HL-60/S4 (cell line): ENCODE data around the gene TRIM17.

Experiments used
- in situ Hi-C: fragments of 300-500 bp; cut with MboI; formaldehyde crosslinking; loops from 2 replicates; pipeline ENCODE4 v1.14.3; 2022; ENCODE audit warnings: low sequenced_read_pairs

Gene TRIM17

DNA sequence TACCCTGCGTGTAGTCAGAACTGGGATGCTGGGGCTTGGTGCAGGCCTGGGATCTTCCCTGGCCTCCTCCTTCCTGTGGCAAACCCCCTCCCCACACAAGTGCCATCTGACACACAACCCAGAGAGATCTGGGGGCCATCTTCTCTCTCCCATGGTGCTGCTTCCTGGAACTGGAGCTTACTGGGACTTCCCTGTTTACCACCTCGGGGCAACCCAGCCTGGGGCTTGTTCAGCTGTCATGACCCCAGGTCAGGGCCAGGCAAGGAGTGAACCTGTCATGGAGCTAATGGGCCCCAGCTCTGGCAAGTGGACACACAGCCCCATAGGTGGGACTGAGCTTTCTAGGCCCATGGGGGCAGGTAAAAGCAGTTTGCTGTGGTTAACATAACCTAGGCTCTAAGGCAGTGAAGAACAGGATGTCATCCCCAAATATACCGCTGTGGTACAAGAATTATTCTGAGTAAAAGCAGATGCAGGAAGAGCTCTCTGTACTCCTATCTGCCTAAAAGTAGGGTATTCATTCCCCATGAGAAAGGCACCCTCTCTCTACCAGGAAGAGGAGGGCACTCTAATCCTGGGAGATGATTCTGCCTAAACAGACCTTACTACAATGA is 12.4 kb downstream of the TRIM17 start:
- in situ Hi-C loops = no loop called here

DNA sequence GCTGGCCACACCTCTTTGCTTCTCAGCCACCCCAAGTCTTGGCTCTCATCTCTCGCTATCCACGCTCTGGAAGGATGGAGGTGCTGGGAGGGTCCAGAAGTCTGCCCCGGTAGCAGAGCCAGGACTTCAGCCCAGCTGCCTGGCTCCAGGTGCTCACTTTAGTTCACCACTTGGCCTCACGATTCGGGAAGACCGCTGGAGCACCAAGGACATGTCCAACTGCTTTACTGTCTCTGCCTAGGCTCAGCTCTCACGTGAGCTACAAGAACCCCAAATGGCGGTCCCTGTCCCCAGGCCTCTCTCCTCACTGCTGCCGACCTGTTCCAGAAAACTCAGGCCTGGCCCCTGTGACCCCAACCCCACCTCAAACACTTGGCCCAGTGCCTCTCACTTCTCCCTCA is 13.4 kb downstream of the TRIM17 start:
- in situ Hi-C loops = no loop called here

DNA sequence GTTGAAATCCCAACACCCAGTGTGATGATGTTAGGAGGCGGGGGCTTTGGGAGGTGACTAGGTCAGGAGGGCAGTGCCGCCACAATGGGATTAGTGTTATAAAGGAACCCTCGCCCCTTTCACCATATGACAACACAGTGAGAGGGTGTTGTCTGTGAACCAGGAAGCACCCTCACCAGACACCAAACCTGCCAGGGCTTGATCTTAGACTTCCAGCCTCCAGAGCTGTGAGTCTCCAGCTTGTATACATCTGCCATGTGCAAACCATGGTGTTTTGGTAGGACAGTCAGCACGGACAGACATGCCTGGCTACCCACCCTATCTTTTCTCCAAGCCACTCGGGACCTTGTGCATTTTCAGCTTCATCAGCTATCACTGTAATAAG is 14.0 kb downstream of the TRIM17 start:
- in situ Hi-C loops = no loop called here

DNA sequence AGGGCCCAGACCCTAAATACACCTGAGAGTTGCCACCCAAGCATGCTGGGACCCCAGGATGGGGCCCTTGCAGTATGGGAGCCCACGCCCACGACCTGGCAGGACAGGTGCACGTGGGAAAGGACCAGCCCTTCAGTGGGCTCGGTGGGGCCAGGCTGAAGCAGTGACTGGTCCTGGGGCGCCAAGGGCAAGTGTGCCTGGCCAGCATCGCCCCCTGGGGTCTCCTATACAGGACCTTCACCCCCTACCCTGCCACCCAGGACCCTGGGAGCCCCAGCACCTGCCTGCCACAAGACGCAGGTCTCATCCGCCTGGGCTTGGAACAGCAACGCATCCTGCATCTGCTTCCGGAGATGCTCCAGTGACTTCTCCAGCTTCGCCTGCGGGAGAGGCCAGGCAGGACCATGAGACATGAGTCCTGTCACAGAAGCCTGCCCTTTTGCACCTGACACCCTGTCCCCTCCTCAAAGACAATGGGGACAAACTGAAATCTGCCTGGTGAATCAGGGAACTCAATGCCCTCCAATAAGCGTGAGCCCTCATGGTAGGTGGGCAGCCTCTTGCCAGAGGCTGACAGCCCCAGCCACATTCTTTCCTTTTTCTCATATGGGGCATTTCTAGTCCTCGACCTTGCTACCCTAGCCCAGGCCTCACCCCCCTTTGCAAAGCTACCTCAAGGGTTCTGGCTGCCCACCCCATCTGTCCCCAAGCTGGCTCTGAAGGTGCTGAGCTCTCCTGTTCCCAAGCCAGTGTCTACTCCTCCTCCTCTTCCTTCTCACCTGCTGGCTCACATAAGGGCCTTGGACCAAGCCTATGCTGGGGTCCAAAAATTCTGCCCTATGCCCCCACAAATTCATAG is 14.7 kb downstream of the TRIM17 start:
- in situ Hi-C loops = no loop called here

DNA sequence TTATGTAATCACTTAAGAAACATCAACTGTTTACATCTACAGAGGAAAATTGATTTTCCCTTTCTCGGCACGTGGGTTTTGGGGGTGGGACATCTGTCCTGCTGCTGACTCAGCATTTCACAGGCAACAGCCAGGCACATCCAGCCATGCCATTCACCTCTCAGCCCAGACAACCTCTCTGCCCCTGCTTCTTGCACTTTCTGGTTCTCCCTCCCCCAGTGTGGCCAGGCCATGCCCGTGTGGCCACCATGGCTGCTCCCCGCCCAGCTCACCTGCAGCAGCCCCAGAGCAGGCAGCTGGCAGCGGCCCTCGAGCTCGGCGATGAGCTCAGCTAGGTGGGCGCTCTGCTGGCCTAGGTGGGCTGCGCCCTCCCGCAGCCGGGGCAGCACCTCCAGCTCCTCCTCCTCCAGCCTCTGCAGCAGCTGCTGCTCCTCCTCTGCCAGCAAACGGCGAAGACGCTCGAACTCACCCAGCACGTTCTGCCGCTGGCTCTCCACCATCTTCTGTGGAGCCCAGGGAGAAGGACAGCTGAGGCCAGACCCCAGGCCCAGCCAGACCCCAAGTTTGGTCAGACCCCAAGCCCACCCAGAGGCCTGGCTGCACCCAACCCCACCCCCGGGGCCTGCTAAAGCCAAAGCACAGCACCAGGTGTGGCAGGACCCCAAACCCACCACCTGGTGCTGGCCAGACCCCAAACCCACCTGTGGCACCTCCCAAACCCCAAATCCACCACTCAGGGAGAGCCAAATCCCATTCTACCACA is 15.8 kb downstream of the TRIM17 start:
- in situ Hi-C loops = no loop called here

DNA sequence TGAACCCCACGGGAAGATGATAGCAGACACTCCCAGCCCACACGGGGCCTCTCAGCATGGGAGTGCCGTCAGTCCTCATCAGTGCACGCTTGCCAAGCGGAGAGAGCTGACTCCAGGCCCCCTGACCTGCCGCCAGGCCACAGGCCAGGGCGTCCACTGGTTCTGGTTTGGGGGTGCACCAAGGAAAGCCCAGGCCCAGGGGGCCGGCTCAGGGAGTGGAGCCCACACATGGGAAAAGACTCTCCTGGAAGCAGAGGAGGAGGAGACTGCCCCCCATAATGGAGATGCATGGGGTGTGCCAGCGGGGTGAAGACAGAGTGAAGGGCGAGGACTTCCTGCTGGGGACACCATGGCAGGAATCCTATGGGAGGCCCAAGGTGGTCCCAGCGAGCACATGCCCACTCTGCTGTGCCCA is 16.4 kb downstream of the TRIM17 start:
- in situ Hi-C loops = no loop called here

DNA sequence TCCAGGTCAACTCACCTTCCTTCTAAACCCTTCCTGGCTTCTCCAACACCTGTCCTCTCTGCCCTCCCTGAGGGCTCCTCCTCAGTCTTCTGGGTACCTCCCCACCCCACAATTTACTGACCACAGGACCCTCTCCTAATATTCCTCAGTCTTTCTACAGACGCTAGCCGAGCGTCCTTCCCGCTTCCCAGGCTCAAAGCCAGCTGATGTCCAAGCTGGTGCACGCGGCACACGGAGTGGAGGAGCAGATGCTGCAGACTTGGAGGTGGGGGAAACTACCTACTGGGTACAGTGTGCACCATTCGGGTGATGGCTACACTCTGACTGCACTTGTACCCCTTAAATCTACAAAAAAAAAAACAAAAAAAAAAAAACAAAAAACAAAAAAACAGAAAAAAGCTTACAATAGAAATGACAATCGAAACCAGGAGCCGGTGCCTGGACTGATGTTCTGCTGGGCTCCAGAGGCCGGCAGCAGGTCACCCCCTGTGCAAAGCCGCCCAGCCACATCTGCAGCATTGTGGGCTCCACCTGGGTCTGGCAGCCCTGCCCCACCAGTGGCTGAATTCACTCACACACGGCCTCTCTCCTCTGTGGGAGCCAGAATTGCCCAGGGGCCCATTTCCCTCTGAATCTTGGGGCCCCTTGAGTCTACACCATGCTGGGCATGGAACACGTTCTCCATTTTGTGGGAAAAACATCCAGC is 17.0 kb downstream of the TRIM17 start:
- in situ Hi-C loops = no loop called here

DNA sequence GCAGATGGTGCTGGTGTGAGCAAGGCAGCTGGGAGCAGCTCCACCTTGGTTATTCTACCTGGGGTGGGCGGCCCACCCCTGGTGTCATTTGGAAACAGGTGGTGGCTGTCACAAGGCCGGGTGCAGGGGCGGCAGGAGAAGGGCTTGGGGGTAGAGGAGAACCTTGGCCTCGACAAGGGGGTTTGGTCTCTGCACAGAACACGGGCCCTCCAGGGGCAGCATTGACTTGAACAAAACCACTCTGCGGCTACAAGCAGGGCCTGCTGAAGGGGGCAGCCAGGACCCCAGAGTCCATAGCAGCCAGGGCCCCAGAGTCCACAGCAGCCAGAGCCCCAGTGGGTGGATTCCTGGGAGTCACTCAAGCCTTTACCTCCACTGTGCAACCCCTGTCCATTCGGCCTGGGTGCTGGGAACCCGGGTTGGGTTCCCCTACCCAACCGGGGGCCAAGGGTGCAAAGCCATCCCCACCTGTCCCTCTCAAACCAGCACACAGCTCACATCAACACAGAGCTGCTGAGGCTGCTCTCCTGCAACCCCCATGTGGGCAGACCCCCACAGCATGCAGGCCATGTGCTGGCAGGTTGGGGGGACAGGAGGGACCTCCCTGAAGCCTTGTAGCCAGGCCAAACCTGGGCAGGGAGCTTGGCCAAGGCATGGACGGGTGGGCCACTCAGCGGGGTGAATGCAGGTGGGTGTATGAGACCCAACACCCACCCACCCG is 17.8 kb downstream of the TRIM17 start:
- in situ Hi-C loops = no loop called here

DNA sequence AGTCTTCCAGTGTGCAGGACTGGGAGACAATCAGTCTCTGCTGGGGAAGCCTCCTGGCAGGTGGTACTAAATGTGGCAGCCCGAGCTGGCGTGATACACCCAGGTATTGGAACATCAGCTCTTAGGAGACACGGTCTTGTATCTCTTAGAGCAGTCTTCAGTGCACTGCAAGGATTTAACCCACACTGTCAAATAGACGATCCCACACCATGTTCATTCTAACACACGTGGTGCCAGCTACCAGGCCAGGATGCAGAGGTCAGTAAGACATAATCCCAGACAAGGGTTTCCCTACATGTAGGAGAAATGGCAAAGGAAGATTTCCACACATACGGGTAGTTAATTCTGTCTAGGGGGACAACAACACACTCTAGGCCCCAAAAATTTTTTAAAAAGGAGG is 18.7 kb downstream of the TRIM17 start:
- in situ Hi-C loops = no loop called here

DNA sequence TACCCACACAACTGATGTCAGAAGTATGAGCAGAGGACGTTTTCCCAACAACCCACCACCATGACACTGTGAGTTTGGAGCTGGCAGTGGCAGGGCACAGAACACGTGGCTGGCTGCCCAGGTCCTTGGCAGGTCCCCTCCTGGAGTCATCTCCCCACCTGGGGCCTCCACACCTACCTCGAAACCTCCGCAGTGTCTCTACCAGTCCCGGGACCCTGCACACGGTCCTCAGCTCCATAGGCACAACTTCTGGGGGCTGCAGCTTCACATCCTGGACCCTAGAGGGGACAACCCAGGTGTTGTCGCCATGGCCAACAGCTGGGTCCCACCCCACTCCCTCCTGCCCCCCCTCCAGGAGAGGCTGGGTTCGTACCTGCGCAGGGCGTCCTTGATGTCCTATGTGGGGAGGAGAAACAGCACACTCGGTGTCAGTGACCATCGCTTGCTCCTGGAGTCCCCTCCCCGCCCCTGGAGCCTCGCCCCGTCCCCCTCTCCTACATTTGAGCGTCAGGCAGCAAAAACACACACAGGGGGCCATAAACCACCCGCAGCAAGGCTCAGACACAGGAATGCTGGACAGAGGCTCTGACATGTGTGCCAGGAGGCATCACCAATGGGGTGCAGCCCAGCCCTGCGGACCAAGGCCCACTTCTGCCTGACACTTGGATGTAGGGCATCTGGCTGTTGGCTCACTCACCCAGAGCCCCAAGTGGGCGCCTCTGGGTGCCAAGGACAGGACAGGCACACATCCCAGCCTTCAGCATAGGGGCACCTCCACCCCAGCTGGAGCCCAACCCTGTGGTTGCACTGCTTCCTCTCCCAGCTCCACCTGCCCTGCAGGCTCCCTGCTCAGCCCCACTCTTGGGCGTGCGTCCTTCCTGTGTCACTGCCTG is 19.6 kb downstream of the TRIM17 start:
- in situ Hi-C loops = no loop called here

DNA sequence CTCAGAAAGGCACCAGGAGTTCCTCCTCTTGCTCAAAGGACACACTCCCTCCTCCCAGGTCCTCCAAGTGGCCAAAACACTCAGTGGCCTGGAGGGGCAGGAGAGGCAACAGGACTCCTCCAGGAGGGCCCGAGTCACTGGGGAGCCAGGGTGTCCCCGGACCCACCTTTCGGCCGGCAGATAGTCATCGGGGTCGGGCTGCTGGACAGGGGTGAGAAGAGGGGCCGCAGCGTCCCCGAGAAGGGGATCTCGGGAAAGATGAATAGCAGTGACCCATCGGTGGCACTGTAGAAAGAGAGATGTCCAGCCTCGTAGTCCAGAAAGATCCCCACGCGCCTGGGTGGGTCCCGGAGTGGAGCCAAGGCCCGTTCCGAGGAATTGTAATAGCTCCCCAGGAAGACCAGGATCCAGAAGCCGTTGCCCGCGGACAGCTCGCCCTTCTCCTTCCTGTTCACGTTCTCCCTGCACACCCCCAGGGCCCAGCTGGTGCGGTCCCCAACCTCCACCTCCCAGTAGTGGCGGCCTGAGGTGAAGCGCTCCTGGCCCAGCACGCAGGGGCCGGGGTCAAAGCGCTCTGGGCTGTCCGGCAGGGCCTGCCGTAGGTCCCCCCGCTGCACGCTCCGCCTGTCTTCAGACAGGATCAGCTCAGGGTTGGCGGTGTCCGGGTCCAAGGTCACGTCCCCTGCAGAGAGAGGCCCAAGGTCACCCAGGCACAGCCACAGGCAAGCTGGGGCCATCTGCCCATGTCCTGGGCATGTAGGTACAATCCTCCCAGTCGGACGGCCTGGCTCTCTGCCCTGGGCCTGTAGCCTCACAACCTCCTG is 21.9 kb downstream of the TRIM17 start:
- in situ Hi-C loops = no loop called here

DNA sequence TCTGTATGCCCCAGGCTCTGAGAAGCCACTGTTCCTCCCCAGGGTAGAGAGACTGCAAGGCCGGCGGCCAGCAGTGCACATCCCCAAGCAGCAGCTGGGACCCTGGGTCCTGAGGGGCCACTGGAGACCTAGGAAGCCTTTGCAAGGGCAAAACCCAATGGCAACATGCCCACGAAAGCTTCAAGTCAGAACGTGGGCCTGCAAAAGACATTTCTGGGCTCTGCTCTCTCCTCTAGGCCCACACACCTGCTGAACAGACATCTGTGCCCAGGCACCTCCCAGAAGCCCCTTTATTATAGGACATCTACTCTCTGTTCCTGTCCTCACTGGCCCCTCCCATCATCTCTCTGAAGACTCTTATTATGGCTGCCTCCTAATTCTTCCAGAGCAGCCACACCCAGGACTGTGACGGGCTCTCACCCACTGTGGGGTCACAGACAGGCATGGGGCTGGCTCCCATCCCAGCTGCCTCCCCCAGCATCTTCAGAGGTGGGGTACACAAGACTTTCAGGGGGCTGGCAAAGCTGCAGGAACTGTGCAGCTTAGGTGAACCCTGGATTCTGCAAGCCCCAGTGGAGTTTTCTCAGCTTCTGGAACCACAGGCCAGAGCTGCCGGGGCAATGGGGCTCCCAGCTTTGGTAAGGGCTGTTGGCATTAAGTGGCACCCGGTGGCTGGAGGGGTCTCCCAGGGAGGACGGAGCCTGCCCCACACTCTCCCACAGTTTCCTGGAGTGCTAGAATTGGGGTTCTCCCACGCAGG is 22.7 kb downstream of the TRIM17 start:
- in situ Hi-C loops = no loop called here

DNA sequence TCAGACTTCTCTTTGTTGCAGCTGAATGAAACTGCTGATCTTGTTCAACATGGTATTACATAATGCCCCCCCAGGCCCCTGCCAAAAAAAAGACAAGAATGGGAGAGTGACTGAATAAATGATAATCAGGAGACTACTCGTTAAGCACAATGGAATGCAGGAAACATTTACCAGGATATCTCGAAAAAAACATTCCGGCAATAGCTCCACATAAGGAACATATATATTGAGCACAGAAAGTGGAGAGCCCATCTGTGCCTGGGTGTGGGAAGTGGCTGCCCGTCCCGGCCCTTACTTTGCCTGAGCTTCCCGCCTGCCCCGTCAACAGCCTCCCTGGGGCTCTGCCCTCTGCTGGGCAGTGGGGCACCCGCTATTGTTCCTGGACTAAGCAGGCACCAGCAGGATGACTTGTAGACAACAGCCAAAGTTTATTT is 23.4 kb downstream of the TRIM17 start:
- in situ Hi-C loops = no loop called here

DNA sequence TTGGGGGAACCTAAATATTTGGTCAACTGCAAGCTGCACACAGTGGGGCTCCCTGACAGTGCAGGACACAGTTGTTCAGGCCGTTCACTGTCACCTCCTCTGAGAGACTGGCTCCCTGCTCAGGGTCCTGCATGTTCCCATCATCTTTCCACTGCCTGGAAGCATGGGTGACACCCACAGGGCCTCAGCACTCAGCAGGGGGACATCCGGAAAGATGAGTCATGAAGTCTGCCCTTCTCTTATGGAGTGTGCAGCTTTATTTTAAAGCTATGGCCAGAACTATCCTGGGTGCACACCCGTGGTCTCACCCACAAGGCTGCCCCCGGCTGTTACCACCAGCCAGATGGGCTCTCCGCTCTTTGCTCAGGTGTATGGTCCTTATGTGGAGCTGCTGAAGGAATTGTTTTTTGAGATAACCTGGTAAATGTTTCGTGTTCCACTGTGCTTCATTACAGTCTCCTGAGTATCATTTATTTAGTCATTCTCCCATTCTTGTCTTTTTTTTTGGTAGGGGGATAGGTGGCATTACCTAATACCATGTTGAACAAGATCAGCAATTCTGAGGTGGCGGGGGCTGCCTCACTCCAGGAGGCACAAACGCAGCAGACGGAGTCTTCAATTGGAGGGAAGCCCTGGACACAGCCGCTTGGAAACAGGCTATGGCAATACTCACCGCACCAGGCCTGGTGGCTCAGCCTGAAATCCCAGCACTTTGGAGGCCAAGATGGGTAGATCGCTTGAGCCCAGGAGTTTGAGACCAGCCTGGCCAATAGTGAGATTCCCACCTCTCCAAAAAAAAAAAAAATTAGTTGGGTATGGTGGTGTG is 24.3 kb downstream of the TRIM17 start:
- in situ Hi-C loops = no loop called here

DNA sequence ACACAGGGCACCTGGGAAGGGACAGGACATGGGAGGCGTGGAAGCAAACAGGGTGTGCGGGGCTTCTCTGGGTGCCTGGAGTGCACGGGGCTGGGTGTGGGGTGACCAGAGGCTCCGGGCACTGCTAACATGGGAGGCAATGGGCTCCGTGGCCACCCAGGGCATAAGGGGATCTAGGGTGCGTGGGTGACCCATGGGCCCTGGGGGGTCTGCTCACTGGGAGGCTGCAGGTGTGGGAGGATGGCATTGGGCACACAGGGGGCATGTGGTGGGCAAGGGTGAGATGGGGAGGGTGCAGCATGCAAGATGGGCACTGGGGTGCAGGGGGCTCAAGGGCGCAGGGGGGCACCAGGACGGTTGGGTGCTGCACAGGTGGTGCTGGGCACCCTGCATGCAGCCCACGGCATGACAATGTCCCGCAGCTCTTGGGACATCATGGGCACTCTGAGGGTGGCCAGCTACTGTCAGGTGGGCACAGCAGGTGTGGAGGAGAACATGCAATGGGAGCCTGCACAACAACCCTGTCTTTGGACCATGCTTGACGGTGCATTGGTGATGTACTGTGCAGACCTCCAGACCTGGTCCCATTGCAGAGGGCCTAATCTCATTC is 25.1 kb downstream of the TRIM17 start:
- in situ Hi-C loops = no loop called here

DNA sequence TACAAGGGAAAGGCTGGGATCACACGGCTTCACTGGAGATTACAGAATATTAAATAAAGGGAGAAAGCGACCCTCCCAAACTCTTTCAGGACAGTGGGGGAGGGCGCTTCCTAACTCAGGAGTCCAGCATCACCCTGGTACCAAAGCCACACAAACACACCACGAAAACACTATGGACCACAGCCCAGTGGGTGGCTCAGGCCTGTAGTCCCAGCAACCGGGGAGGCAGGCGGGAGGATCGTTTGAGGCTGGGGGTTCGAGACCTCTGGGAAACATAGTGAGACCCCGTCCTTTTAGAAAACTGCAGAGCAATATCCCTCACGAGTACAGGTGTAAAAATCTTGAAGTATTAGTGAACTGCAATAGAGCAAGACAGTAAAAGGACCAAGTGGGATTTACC is 26.0 kb downstream of the TRIM17 start:
- in situ Hi-C loops = no loop called here

DNA sequence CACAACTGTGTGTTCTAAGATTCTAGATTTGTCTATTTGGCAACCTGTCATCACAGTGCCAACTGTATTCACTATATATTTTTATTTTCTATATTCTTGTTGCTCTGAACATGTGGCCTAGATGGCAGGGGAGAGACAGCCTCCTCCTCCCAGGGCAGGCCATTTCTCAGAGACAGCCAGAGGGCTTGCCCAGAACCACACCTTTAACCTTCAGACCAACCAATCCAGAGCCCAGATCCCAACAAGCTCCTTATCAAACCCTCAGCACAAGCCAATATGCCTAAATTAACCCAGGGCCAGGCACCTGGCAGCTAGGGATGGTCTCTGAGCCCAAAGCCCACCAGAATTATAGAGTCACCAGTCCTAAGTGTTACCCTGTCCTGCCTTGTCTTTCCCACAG is 29.3 kb downstream of the TRIM17 start:
- in situ Hi-C loops = no loop called here
